Gastrocnemius medialis (tissue), 4 donors: ENCODE measurements around the gene CXCR2. TPM values are rescaled to one million over a fixed set of nuclear protein-coding genes. Genes with fewer than 3 reads are reported as not detected.
A peak's percentile ranks its signal among the peaks of the same experiment; 100 is the strongest.
"Not testable (repeated sequence)": the region's sequence is repeated elsewhere in the genome, so short reads cannot be mapped to it uniquely, and the experiment has no call there.

Experiments
- ATAC-seq, 2 donors: fragments of 150-250 bp; one replicate each; pipeline ENCODE4 v1.9.1; 2016
- DNase-seq, 2 donors: peaks; one replicate each; pipeline ENCODE4 v3.0.0-alpha.2; 2019
- H3K27ac ChIP-seq, 4 donors: fragments of 200-600 bp; sonication (generic); 1 replicate in 1 of 4; 2 replicates in 3 of 4; pipeline ENCODE4 v1.5.1; 2016 to 2018; ENCODE audit warnings: mild to moderate bottlenecking in 2 of 4, moderate library complexity in 1 of 4
- H3K27me3 ChIP-seq, 3 donors: fragments of 200-600 bp; sonication (generic) in 2 of 3; 1 replicate in 1 of 3; 2 replicates in 2 of 3; pipeline versions ENCODE4 v1.5.1 to v1.6.0; 2016 to 2019; ENCODE audit warnings: mild to moderate bottlenecking in 1 of 3, moderate library complexity in 1 of 3
- H3K36me3 ChIP-seq, 2 donors: fragments of 200-600 bp; sonication (generic) in 1 of 2; one replicate each; pipeline ENCODE4 v1.5.1; 2017 to 2018
- H3K4me1 ChIP-seq, 2 donors: fragments of 200-600 bp; sonication (generic) in 1 of 2; one replicate each; pipeline ENCODE4 v1.5.1; 2016 to 2017; ENCODE audit warnings: mild to moderate bottlenecking in 2 of 2
- H3K4me3 ChIP-seq, 4 donors: fragments of 200-600 bp; sonication (generic) in 3 of 4; 1 replicate in 1 of 4; 2 replicates in 3 of 4; pipeline ENCODE4 v1.5.1; 2016 to 2019; ENCODE audit warnings: mild to moderate bottlenecking in 2 of 4
- H3K9me3 ChIP-seq, 3 donors: fragments of 200-600 bp; sonication (generic) in 2 of 3; 1 replicate in 1 of 3; 2 replicates in 2 of 3; pipeline ENCODE4 v1.5.1; 2016 to 2019
- POLR2A ChIP-seq, 2 donors: fragments of 450-650 bp; IDR thresholded peaks; one replicate each; pipeline ENCODE4 v1.6.1; 2017; ENCODE audit warnings: antibody characterized with exemption in 2 of 2, mild to moderate bottlenecking in 2 of 2, moderate library complexity in 2 of 2
- in situ Hi-C, 4 donors: fragments of 200-750 bp; cut with MboI; loops; one replicate each; pipeline versions ENCODE4 v1.15.0 to v1.8.0; 2017; ENCODE audit warnings: low sequenced_read_pairs in 4 of 4
- intact Hi-C: fragments of 100-400 bp; cut with DNase I; formaldehyde crosslinking; loops from one replicate; pipeline ENCODE4 v1.15.1; 2023; ENCODE audit warnings: low total_unique reads
- total RNA-seq, 4 donors: library from RNA; depleted of rRNA; stranded (reverse); fragments of >200 nt; gene quantifications; one replicate each; pipeline versions ENCODE4 v1.1.0 to v1.2.3, GENCODE V29; 2016
- TF ChIP-seq, protein P1 (sequence below), 5 experiments: fragments of 450-650 bp in 3 of 5; fragments of 200-600 bp in 2 of 5; sonication (generic) in 2 of 5; IDR thresholded peaks in 4 of 5; conservative IDR thresholded peaks in 1 of 5; 1 replicate in 4 of 5; 2 replicates in 1 of 5; pipeline ENCODE4 v1.5.1; 2016 to 2019; ENCODE audit warnings: antibody characterized with exemption in 5 of 5, mild to moderate bottlenecking in 3 of 5, moderate library complexity in 3 of 5

Gene CXCR2
- total RNA-seq, 4 donors from 2014 or later = 0.07 to 0.61 (median 0.26) TPM; not detected in 1

- H3K27me3 ChIP-seq = peaks cover 0 to 3% (median 0%) of the 10 kb centered on the region in 3 donors
- intact Hi-C loops = no loop called here
- DNase-seq = no peak
Measured at GRCh38 chr2:218168016-218168415, 42.2 kb downstream of the CXCR2 start.

GRCh38 chr2:218168635-218169462 is 43.0 kb downstream of the CXCR2 start:
- in situ Hi-C loops = no loop called here
- Histone ChIP-seq H3K36me3 (no peaks in the 10 kb centered on the region), H3K4me1 (no peaks in the 10 kb centered on the region), H3K9me3 (no peaks in the 10 kb centered on the region), H3K27ac (no peak overlapping the region), H3K4me3 (no peak overlapping the region), H3K27me3 (peaks cover 0 to 3% (median 0%) of the 10 kb centered on the region in 3 donors)
- ATAC-seq (peak in 1 of 2 donors; percentile 73), DNase-seq (peak; percentile 7 to 34)
- TF ChIP-seq POLR2A (IDR thresholded peaks at IDR 0.05) = no peak
- TF ChIP-seq, protein P1, sequence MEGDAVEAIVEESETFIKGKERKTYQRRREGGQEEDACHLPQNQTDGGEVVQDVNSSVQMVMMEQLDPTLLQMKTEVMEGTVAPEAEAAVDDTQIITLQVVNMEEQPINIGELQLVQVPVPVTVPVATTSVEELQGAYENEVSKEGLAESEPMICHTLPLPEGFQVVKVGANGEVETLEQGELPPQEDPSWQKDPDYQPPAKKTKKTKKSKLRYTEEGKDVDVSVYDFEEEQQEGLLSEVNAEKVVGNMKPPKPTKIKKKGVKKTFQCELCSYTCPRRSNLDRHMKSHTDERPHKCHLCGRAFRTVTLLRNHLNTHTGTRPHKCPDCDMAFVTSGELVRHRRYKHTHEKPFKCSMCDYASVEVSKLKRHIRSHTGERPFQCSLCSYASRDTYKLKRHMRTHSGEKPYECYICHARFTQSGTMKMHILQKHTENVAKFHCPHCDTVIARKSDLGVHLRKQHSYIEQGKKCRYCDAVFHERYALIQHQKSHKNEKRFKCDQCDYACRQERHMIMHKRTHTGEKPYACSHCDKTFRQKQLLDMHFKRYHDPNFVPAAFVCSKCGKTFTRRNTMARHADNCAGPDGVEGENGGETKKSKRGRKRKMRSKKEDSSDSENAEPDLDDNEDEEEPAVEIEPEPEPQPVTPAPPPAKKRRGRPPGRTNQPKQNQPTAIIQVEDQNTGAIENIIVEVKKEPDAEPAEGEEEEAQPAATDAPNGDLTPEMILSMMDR (IDR thresholded peaks at IDR 0.05 in 4 of 5, conservative IDR thresholded peaks at IDR 0.05 in 1 of 5) = peak in 4 of 5 experiments; percentile 34 to 72 (median 48)
- intact Hi-C loops = no loop called here

More at GRCh38 chr2:218168016-218168415, 42.2 kb downstream of the CXCR2 start:
- Histone ChIP-seq H3K9me3 (no peaks in the 10 kb centered on the region), H3K27ac (no peak overlapping the region), H3K36me3 (no peaks in the 10 kb centered on the region), H3K4me3 (no peak overlapping the region), H3K4me1 (no peaks in the 10 kb centered on the region)
- in situ Hi-C loops = no loop called here
- ATAC-seq = no peak
- no peak for TF ChIP-seq POLR2A (IDR thresholded peaks at IDR 0.05)
- TF ChIP-seq, protein P1 (IDR thresholded peaks at IDR 0.05 in 4 of 5, conservative IDR thresholded peaks at IDR 0.05 in 1 of 5) = no peak

DNA sequence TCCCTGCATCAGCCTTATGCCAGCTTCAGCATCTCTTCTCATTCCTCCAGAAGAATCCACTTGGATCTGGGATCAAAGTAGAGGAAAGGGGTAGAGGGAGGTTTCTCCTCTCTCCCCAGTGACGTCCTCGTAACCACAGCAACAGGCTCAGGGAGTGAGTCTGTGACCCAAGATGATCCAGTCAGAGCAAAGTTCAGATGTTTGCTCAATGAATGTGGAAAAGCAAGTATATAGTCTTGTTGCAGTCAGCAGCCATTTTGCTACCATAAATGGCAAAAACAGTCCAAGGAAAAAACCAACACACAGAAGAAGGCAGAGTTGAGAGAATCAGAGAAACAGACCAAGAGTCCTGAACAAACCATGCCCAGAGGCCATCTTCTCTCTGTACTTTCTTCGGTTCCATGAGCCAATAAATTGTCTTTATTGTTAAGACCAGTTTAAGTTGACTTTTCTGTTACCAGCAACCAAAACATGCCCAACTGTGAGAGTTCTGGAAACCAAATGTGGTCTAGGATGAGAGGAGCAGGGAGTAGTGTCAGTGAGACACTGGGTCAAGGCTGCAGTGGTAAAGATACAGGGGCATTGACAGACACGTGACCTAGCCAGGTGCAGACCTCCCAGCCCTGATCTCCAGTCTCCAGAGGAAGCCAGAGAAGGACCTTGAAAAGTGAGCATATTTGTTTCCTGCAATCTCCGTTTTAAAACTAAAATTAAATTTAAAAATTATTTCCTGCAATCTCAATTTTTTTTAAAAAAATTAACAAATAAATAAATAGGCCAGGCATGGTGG is 44.1 kb downstream of the CXCR2 start:
- no peak for ATAC-seq
- H3K27me3 ChIP-seq = peaks cover 0 to 3% (median 0%) of the 10 kb centered on the region in 3 donors

GRCh38 chr2:218171744-218172143 is 45.9 kb downstream of the CXCR2 start:
- DNase-seq, in situ Hi-C loops, H3K4me1 ChIP-seq, H3K4me3 ChIP-seq, H3K27ac ChIP-seq, H3K36me3 ChIP-seq, H3K9me3 ChIP-seq, ATAC-seq, intact Hi-C loops, H3K27me3 ChIP-seq: not testable (repeated sequence)

More for the DNA sequence above, 44.1 kb downstream of the CXCR2 start:
- in situ Hi-C loops = no loop called here
- Histone ChIP-seq H3K9me3 (no peaks in the 10 kb centered on the region), H3K27ac (no peak overlapping the region), H3K36me3 (no peaks in the 10 kb centered on the region), H3K4me3 (no peak overlapping the region), H3K4me1 (no peaks in the 10 kb centered on the region)
- intact Hi-C loops = no loop called here
- DNase-seq = no peak
- TF ChIP-seq, protein P1 (IDR thresholded peaks at IDR 0.05 in 4 of 5, conservative IDR thresholded peaks at IDR 0.05 in 1 of 5) = no peak
- TF ChIP-seq POLR2A (IDR thresholded peaks at IDR 0.05) = no peak

DNA sequence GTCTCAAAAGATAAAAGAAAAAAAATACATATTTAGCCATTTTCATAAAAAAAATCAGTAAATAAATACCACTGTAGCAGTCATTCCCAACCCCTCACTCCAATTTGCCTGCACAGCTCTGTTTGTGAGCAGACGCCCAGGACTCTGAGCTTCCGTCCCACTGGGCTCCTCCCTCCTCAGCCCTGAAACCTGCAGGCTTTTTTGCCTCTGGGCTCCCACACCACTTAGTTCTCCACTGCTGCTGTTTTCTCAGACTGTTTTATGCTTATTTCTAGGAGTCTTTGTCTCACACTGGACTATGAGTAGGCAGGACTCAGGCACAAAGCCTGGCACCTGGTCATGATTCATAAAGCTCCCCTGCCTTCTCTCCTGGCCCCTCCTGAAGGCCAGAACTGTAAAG is 47.0 kb downstream of the CXCR2 start:
- ATAC-seq (no peak), DNase-seq (no peak)
- intact Hi-C loops = no loop called here
- H3K4me1 ChIP-seq = no peaks in the 10 kb centered on the region
- no peak overlapping the region for H3K27ac ChIP-seq
- in situ Hi-C loops = no loop called here
- no peaks in the 10 kb centered on the region for H3K36me3 ChIP-seq
- H3K9me3 ChIP-seq = no peaks in the 10 kb centered on the region
- H3K4me3 ChIP-seq = no peak overlapping the region
- peaks cover 0 to 3% (median 0%) of the 10 kb centered on the region in 3 donors for H3K27me3 ChIP-seq
- TF ChIP-seq, protein P1 (IDR thresholded peaks at IDR 0.05 in 4 of 5, conservative IDR thresholded peaks at IDR 0.05 in 1 of 5) = no peak
